K562 (cell line): ENCODE results near the gene TRIAP1. TPM values are rescaled to one million over a fixed set of nuclear protein-coding genes. Genes with fewer than 3 reads are reported as not detected.
A peak's percentile ranks its signal among the peaks of the same experiment; 100 is the strongest.

Experiments
- ARID3A ChIP-seq: IDR thresholded peaks from 2 replicates; pipeline ENCODE4 v1.6.1; 2012; ENCODE audit warnings: low read depth, low read length, improper control_type of control experiment, borderline replicate concordance
- DPF2 ChIP-seq: fragments of 450-650 bp; IDR thresholded peaks from 2 replicates; pipeline ENCODE4 v1.6.1; 2016
- E2F3 ChIP-seq: fragments of 250-450 bp; sonication (Bioruptor Pico); IDR thresholded peaks from 2 replicates; pipeline ENCODE4 v1.4.0; 2020; ENCODE audit warnings: mild to moderate bottlenecking
- E2F6 ChIP-seq, 2 experiments: IDR thresholded peaks; 2 replicates each; pipeline ENCODE4 v1.6.1; 2011; ENCODE audit warnings: borderline replicate concordance in 1 of 2, control low read depth in 1 of 2, low read depth in 1 of 2, low read length in 1 of 2, mild to moderate bottlenecking in 1 of 2, mixed read lengths in 1 of 2, moderate library complexity in 1 of 2; ENCODE audit not compliant: insufficient read depth in 1 of 2, insufficient read length in 1 of 2, poor library complexity in 1 of 2, severe bottlenecking in 1 of 2; ENCODE audit errors: extremely low read depth in 1 of 2
- ELF4 ChIP-seq: fragments of 450-650 bp; formaldehyde crosslinking; IDR thresholded peaks from 2 replicates; pipeline ENCODE4 v1.4.0; 2022; ENCODE audit warnings: missing genetic modification characterization
- EP400 ChIP-seq: fragments of 450-650 bp; IDR thresholded peaks from 2 replicates; pipeline ENCODE4 v1.6.1; 2017; ENCODE audit warnings: antibody characterized with exemption, mild to moderate bottlenecking, moderate library complexity
- FOS ChIP-seq: IDR thresholded peaks from 3 replicates; pipeline ENCODE4 v1.6.1; 2011; ENCODE audit not compliant: insufficient read length; ENCODE audit errors: extremely low read depth
- GABPA ChIP-seq: fragments of 200-800 bp; sonication (Bioruptor generic); conservative IDR thresholded peaks from 2 replicates; pipeline ENCODE4 v1.6.1; 2016; ENCODE audit warnings: low read depth, missing genetic modification characterization, missing compliant biosample characterization
- GTF2F1 ChIP-seq: IDR thresholded peaks from 2 replicates; pipeline ENCODE4 v1.6.1; 2011; ENCODE audit warnings: low read depth, low read length, improper control_type of control experiment
- MEF2A ChIP-seq: IDR thresholded peaks from 2 replicates; pipeline ENCODE4 v1.6.1; 2011; ENCODE audit warnings: low read depth, mild to moderate bottlenecking, low read length, moderate library complexity; ENCODE audit not compliant: control insufficient read depth
- NBN ChIP-seq: fragments of 450-650 bp; IDR thresholded peaks from 2 replicates; pipeline ENCODE4 v1.6.1; 2016; ENCODE audit warnings: low read depth, mild to moderate bottlenecking
- NR2F6 ChIP-seq: fragments of 450-650 bp; formaldehyde crosslinking; IDR thresholded peaks from 2 replicates; pipeline ENCODE4 v1.4.0; 2020; ENCODE audit warnings: mild to moderate bottlenecking
- PML ChIP-seq: IDR thresholded peaks from 2 replicates; pipeline ENCODE4 v1.6.1; 2012; ENCODE audit warnings: low read length, inconsistent platforms
- PPARD ChIP-seq: fragments of 250-450 bp; sonication (Bioruptor Pico); IDR thresholded peaks from 2 replicates; pipeline ENCODE4 v1.8.0; 2022; ENCODE audit warnings: inconsistent platforms, mild to moderate bottlenecking, moderate library complexity
- RHOXF2B ChIP-seq: fragments of 250-450 bp; sonication (Bioruptor Pico); conservative IDR thresholded peaks from 2 replicates; pipeline ENCODE4 v1.5.1; 2021
- YY1 ChIP-seq, 3 experiments: IDR thresholded peaks; 2 replicates each; pipeline ENCODE4 v1.6.1; 2011; ENCODE audit warnings: low read length in 2 of 3, mild to moderate bottlenecking in 2 of 3, moderate library complexity in 2 of 3, borderline replicate concordance in 1 of 3, control low read depth in 1 of 3, low read depth in 1 of 3; ENCODE audit not compliant: insufficient read depth in 3 of 3, insufficient replicate concordance in 2 of 3, control insufficient read depth in 1 of 3, insufficient read length in 1 of 3; ENCODE audit errors: extremely low read depth in 1 of 3
- ZBTB8A ChIP-seq: fragments of 450-650 bp; IDR thresholded peaks from 2 replicates; pipeline ENCODE4 v1.6.1; 2018; ENCODE audit warnings: mild to moderate bottlenecking, moderate library complexity; ENCODE audit not compliant: partially characterized antibody
- ZEB2 ChIP-seq: fragments of 450-650 bp; IDR thresholded peaks from 2 replicates; pipeline ENCODE4 v1.6.1; 2016
- ZNF12 ChIP-seq: sonication (generic); formaldehyde crosslinking; IDR thresholded peaks from 2 replicates; pipeline ENCODE4 v1.4.0; 2020; ENCODE audit warnings: mild to moderate bottlenecking, missing genetic modification reagents
- ZNF274 ChIP-seq: IDR thresholded peaks from 2 replicates; pipeline ENCODE4 v1.6.1; 2011; ENCODE audit warnings: low read depth, mild to moderate bottlenecking, low read length, moderate library complexity, borderline replicate concordance
- ZNF3 ChIP-seq: fragments of 250-450 bp; sonication (Bioruptor Pico); IDR thresholded peaks from 2 replicates; pipeline ENCODE4 v1.5.0; 2021; ENCODE audit warnings: mild to moderate bottlenecking, moderate library complexity
- ZNF384 ChIP-seq: IDR thresholded peaks from 2 replicates; pipeline ENCODE4 v1.6.1; 2012; ENCODE audit warnings: low read depth, low read length, improper control_type of control experiment
- ZNF398 ChIP-seq: fragments of 250-450 bp; sonication (Bioruptor Pico); IDR thresholded peaks from 2 replicates; pipeline ENCODE4 v1.8.0; 2021; ENCODE audit warnings: moderate library complexity, mild to moderate bottlenecking, inconsistent platforms
- ZNF717 ChIP-seq: fragments of 250-450 bp; sonication (Bioruptor Pico); IDR thresholded peaks from 2 replicates; pipeline ENCODE4 v1.5.0; 2021
- ZNF79 ChIP-seq: fragments of 250-450 bp; sonication (Bioruptor Pico); IDR thresholded peaks from 2 replicates; pipeline ENCODE4 v1.4.0; 2020; ENCODE audit warnings: low read depth, mild to moderate bottlenecking, moderate library complexity
- polyA plus RNA-seq, 8 experiments: library from polyadenylated mRNA; depleted of rRNA in 4 of 8; stranded (reverse) in 5 of 8; unstranded in 3 of 8; fragments of >200 nt; fragmentation: Nextera tagmentation in 2 of 8; fragmentation: Illumina TruSeq in 1 of 8; extraction: Ambion mirVana in 2 of 8; extraction: Trizol in 1 of 8; gene quantifications; 2 replicates each; pipeline versions ENCODE4 v1.2.1 to v1.2.3, GENCODE V29; 2011 to 2014; ENCODE audit warnings: inconsistent platforms in 1 of 8, missing spikeins in 1 of 8
- total RNA-seq, 7 experiments: library from RNA; depleted of rRNA in 6 of 7; stranded (reverse); fragments of >200 nt in 6 of 7; fragmentation: Illumina TruSeq in 2 of 7; extraction: Trizol in 2 of 7; gene quantifications; 2 replicates each; pipeline versions ENCODE4 v1.2.1 to v1.2.3, GENCODE V29; 2011 to 2021; ENCODE audit warnings: low replicate concordance in 1 of 7

The TRIAP1 gene
- total and polyA plus RNA-seq, 9 of the 15 experiments (the other 6 are each of a cell fraction or from before 2014, with no cell fraction given), result 37.3 to 354 (median 65.4) TPM

- TF ChIP-seq ZNF717 (no peak), GABPA (tag) (peak; percentile 96), GTF2F1 (0 out of 2 replicates have a peak, but pooled peaks have one; percentile 22), ARID3A (no peak; the same call in 1 of the 2 replicates), NR2F6 (CRISPR knock-in tag) (0 out of 2 replicates have a peak, but pooled peaks have one; percentile 46), PPARD (CRISPR knock-in tag) (no peak), ZBTB8A (no peak), RHOXF2B (CRISPR knock-in tag) (0 out of 2 replicates have a peak, but pooled peaks have one; percentile 29), EP400 (peak; percentile 81), ZNF398 (CRISPR knock-in tag) (no peak), DPF2 (no peak), ZEB2 (no peak), PML (peak; percentile 60), ZNF384 (no peak), ZNF79 (CRISPR knock-in tag) (no peak), ZNF3 (no peak), E2F6 (IDR thresholded peaks at IDR 0.05; ENCODE audit: borderline replicate concordance in 1 of 2, extremely low read depth in 1 of 2, insufficient read depth in 1 of 2, insufficient read length in 1 of 2, low read depth in 1 of 2, low read length in 1 of 2, poor library complexity in 1 of 2, severe bottlenecking in 1 of 2) (peak; percentile 38 to 58), NBN (no peak), ZNF274 (no peak), ZNF12 (CRISPR knock-in tag) (no peak), MEF2A (no peak), YY1 (IDR thresholded peaks at IDR 0.05; ENCODE audit: borderline replicate concordance in 1 of 3, control insufficient read depth in 1 of 3, extremely low read depth in 1 of 3, insufficient read depth in 3 of 3, insufficient read length in 1 of 3, insufficient replicate concordance in 2 of 3, low read depth in 1 of 3, low read length in 2 of 3) (peak; percentile 75 to 95 (median 91)), E2F3 (peak; percentile 81; the same call in 1 of the 2 replicates), FOS (no peak), ELF4 (CRISPR knock-in tag) (no peak)
These were observed 8.3 kb downstream of the TRIAP1 start, which contains the start of gene COX6A1 (continued) for GRCh38 chr12:120437735-120438494.
